ENCODE data around the gene ATP10B.
"Not testable (repeated sequence)": the region's sequence is repeated elsewhere in the genome, so short reads cannot be mapped to it uniquely, and the experiment has no call there.

ATP10B gene

GRCh38 chr5:160750938-160751657 is 100.9 kb downstream of the ATP10B start:
- no peak for DNase-seq

GRCh38 chr5:160749682-160750081 is 102.3 kb downstream of the ATP10B start:
- no peak for DNase-seq

GRCh38 chr5:160749026-160749425 is 103.0 kb downstream of the ATP10B start:
- no peak for DNase-seq

GRCh38 chr5:160747987-160748386 is 104.0 kb downstream of the ATP10B start:
- DNase-seq: no peak

GRCh38 chr5:160747559-160747958 is 104.5 kb downstream of the ATP10B start:
- no peak for DNase-seq

GRCh38 chr5:160744268-160745101 is 107.5 kb downstream of the ATP10B start:
- no peak for DNase-seq

- no peak for DNase-seq
Observed at GRCh38 chr5:160743027-160743426, 109.0 kb downstream of the ATP10B start.

- DNase-seq: no peak
Observed at GRCh38 chr5:160742446-160742845, 109.6 kb downstream of the ATP10B start.

GRCh38 chr5:160727296-160727997 is 124.6 kb downstream of the ATP10B start:
- no peak for DNase-seq

GRCh38 chr5:160726721-160727120 is 125.3 kb downstream of the ATP10B start:
- DNase-seq: no peak

- DNase-seq: no peak
Observed at GRCh38 chr5:160720822-160721221, 131.2 kb downstream of the ATP10B start.

- DNase-seq: not testable (repeated sequence)
Observed at GRCh38 chr5:160715508-160715907, 136.5 kb downstream of the ATP10B start.

- no peak for DNase-seq
Observed at GRCh38 chr5:160703547-160704189, 148.3 kb downstream of the ATP10B start.

GRCh38 chr5:160702934-160703333 is 149.1 kb downstream of the ATP10B start:
- DNase-seq: no peak

- no peak for DNase-seq
Observed at GRCh38 chr5:160702311-160702803, 149.7 kb downstream of the ATP10B start.

GRCh38 chr5:160701403-160701802 is 150.6 kb downstream of the ATP10B start:
- DNase-seq: no peak

GRCh38 chr5:160699301-160699700 is 152.7 kb downstream of the ATP10B start:
- DNase-seq: no peak

- no peak for DNase-seq
Observed at GRCh38 chr5:160697281-160697680, 154.7 kb downstream of the ATP10B start.

- DNase-seq: no peak
Observed at GRCh38 chr5:160694896-160695295, 157.1 kb downstream of the ATP10B start.

- DNase-seq: no peak
Observed at GRCh38 chr5:160693831-160694465, 158.1 kb downstream of the ATP10B start.

- no peak for DNase-seq
Observed at GRCh38 chr5:160692271-160692670, 159.7 kb downstream of the ATP10B start.

- DNase-seq: no peak
Observed at GRCh38 chr5:160685695-160686094, 166.3 kb downstream of the ATP10B start.

All from NCI-H510A treated with DMSO at 0.1 percent for 48 hours (cell line).